HepG2 (cell line): ENCODE measurements around the gene EGR2. TPM values are rescaled to one million over a fixed set of nuclear protein-coding genes. Genes with fewer than 3 reads are reported as not detected.

Experiments used
- ATAC-seq: fragments of 200-7000 bp; cut with Tn5 transposase; 3 replicates; pipeline ENCODE4 v1.9.1; 2020; ENCODE audit warnings: mild to moderate bottlenecking, moderate library complexity
- BruUV-seq: library from RNA; stranded (reverse); fragments of 400-500 nt; replicated peaks from 2 replicates; lab custom pipeline; 2021; lab: Mats Ljungman, UMichigan
- CTCF ChIA-PET: fragments of 300-600 bp; formaldehyde crosslinking; extraction: SDS; loops from one replicate; lab custom pipeline; 2021; ENCODE audit warnings: low total read pairs, inconsistent platforms, low intra/inter-chr PET ratio; lab: Yijun Ruan, JAX
- POLR2A ChIA-PET: fragments of 350-600 bp; sonication (Branson Sonifier 250); formaldehyde crosslinking; loops from one replicate; lab custom pipeline; 2020; ENCODE audit warnings: antibody characterized with exemption, inconsistent platforms; lab: Yijun Ruan, JAX
- DNase-seq: peaks from one replicate; pipeline ENCODE4 v3.0.0-alpha.2; 2015; ENCODE audit warnings: low spot score
- FAIRE-seq: peaks from 3 replicates; lab custom pipeline; 2011; peaks lifted over from hg19 to GRCh38; lab: Jason Lieb, UNC
- H2AFZ ChIP-seq: one replicate; pipeline ENCODE4 v1.6.1; 2011; ENCODE audit warnings: low read length, inconsistent platforms
- H3K27ac ChIP-seq: fragments of 300-600 bp; 3 replicates; pipeline ENCODE4 v1.8.0; 2011; ENCODE audit warnings: mixed run types, mild to moderate bottlenecking, mixed read lengths, low read length, inconsistent platforms; ENCODE audit not compliant: insufficient read depth; ENCODE audit errors: extremely low read length
- H3K27me3 ChIP-seq, 2 experiments: fragments of 200-600 bp in 1 of 2; 2 replicates in 1 of 2; 3 replicates in 1 of 2; pipeline versions ENCODE4 v1.6.0 to v1.8.0; 2011; ENCODE audit warnings: low read length in 2 of 2, mild to moderate bottlenecking in 2 of 2, moderate library complexity in 2 of 2, inconsistent platforms in 1 of 2; ENCODE audit not compliant: insufficient read depth in 2 of 2, control insufficient read depth in 1 of 2
- H3K36me3 ChIP-seq, 2 experiments: fragments of 200-600 bp in 1 of 2; replicated peaks in 1 of 2; 2 replicates in 1 of 2; 3 replicates in 1 of 2; pipeline versions ENCODE4 v1.5.1 to v1.8.0; 2011; ENCODE audit warnings: low read length in 2 of 2, inconsistent platforms in 1 of 2; ENCODE audit not compliant: insufficient read depth in 2 of 2, control insufficient read depth in 1 of 2
- H3K4me1 ChIP-seq: 2 replicates; pipeline ENCODE4 v1.5.1; 2012; ENCODE audit warnings: low read length, inconsistent platforms; ENCODE audit not compliant: insufficient read depth
- H3K4me2 ChIP-seq: 2 replicates; pipeline ENCODE4 v1.6.0; 2011; ENCODE audit warnings: low read depth, low read length, inconsistent platforms
- H3K4me3 ChIP-seq, 3 experiments: fragments of 200-600 bp in 1 of 3; sonication (generic), shearing (Covaris generic) in 1 of 3; replicated peaks in 1 of 3; 2 replicates each; pipeline ENCODE4 v1.5.1; 2011 to 2016; ENCODE audit warnings: low read length in 3 of 3, inconsistent platforms in 2 of 3, low read depth in 2 of 3, mild to moderate bottlenecking in 2 of 3, control low read depth in 1 of 3, mixed read lengths in 1 of 3; ENCODE audit not compliant: insufficient read depth in 1 of 3
- H3K79me2 ChIP-seq: one replicate; pipeline ENCODE4 v1.6.1; 2011; ENCODE audit warnings: low read length, inconsistent platforms; ENCODE audit not compliant: insufficient read depth
- H3K9ac ChIP-seq: 2 replicates; pipeline ENCODE4 v1.6.0; 2011; ENCODE audit warnings: mild to moderate bottlenecking, low read depth, low read length, inconsistent platforms; ENCODE audit not compliant: insufficient read depth
- H3K9me3 ChIP-seq: 2 replicates; pipeline ENCODE4 v1.5.1; 2012; ENCODE audit warnings: mild to moderate bottlenecking, low read length
- H4K20me1 ChIP-seq: 2 replicates; pipeline ENCODE4 v1.6.0; 2011; ENCODE audit warnings: inconsistent platforms, mild to moderate bottlenecking, low read length, moderate library complexity; ENCODE audit not compliant: insufficient read depth
- FOXK2 ChIP-seq: fragments of 450-650 bp; IDR thresholded peaks from 2 replicates; pipeline ENCODE4 v1.6.1; 2016
- KDM5A ChIP-seq: fragments of 200-600 bp; sonication (generic); IDR thresholded peaks from 2 replicates; pipeline ENCODE4 v1.7.0; 2018; ENCODE audit warnings: antibody characterized with exemption, mild to moderate bottlenecking, low read length, borderline replicate concordance
- SOX13 ChIP-seq, 3 experiments: fragments of 450-650 bp in 1 of 3; sonication (generic) in 1 of 3; formaldehyde crosslinking in 1 of 3; IDR thresholded peaks in 2 of 3; conservative IDR thresholded peaks in 1 of 3; 2 replicates each; pipeline versions ENCODE4 v1.5.0 to v1.6.1; 2016 to 2020; ENCODE audit warnings: antibody characterized with exemption in 1 of 3, mild to moderate bottlenecking in 1 of 3, missing compliant biosample characterization in 1 of 3, missing genetic modification reagents in 1 of 3, moderate library complexity in 1 of 3
- SP4 ChIP-seq: sonication (generic); formaldehyde crosslinking; IDR thresholded peaks from 2 replicates; pipeline ENCODE4 v1.8.1; 2023; ENCODE audit warnings: mild to moderate bottlenecking, missing genetic modification reagents
- SYNCRIP ChIP-seq: fragments of 200-400 bp; formaldehyde crosslinking; IDR thresholded peaks from 2 replicates; pipeline ENCODE4 v1.6.1; 2018; ENCODE audit warnings: mild to moderate bottlenecking, low read depth, low read length; ENCODE audit not compliant: insufficient read depth
- THAP11 ChIP-seq: IDR thresholded peaks from 2 replicates; pipeline ENCODE4 v1.6.1; 2016; ENCODE audit warnings: missing biosample characterization, missing genetic modification reagents
- ZFP90 ChIP-seq: sonication (generic); formaldehyde crosslinking; IDR thresholded peaks from 2 replicates; pipeline ENCODE4 v1.8.0; 2022; ENCODE audit warnings: missing genetic modification reagents, mild to moderate bottlenecking, inconsistent platforms, borderline replicate concordance
- ZNF121 ChIP-seq: sonication (generic); formaldehyde crosslinking; IDR thresholded peaks from 2 replicates; pipeline ENCODE4 v1.5.0; 2020; ENCODE audit warnings: mild to moderate bottlenecking, missing genetic modification reagents
- ZNF34 ChIP-seq: sonication (generic); formaldehyde crosslinking; IDR thresholded peaks from 2 replicates; pipeline ENCODE4 v1.4.0; 2020; ENCODE audit warnings: mild to moderate bottlenecking, missing genetic modification reagents, borderline replicate concordance
- ZNF512B ChIP-seq: sonication (generic); formaldehyde crosslinking; IDR thresholded peaks from 2 replicates; pipeline ENCODE4 v1.5.1; 2020; ENCODE audit warnings: missing genetic modification reagents, mild to moderate bottlenecking, borderline replicate concordance
- ZNF572 ChIP-seq: sonication (generic); formaldehyde crosslinking; IDR thresholded peaks from 2 replicates; pipeline ENCODE4 v1.5.1; 2020; ENCODE audit warnings: mild to moderate bottlenecking, missing genetic modification reagents
- WGBS: methylation state at CpG from one replicate; pipeline ENCODE4 v1.1.6; 2017; ENCODE audit warnings: low lambda C conversion rate; 5-methylcytosine and 5-hydroxymethylcytosine counted together
- in situ Hi-C: cut with HindIII; loops from 2 replicates; pipeline ENCODE4 v1.10.0; 2017; ENCODE audit warnings: low pct_unique_long_range_greater_than_20kb; ENCODE audit not compliant: extremely low pct_ligation_motif_present
- intact Hi-C: fragments of 100-400 bp; cut with micrococcal nuclease; formaldehyde crosslinking; loops from one replicate; pipeline ENCODE4 v1.10.0; 2022; ENCODE audit not compliant: unreplicated experiment
- polyA plus RNA-seq, 8 experiments: library from polyadenylated mRNA; depleted of rRNA in 3 of 8; stranded (reverse) in 7 of 8; unstranded in 1 of 8; fragments of >200 nt; fragmentation: Illumina TruSeq in 4 of 8; extraction: Trizol in 4 of 8; gene quantifications; 2 replicates each; pipeline versions ENCODE4 v1.2.1 to v1.2.3, GENCODE V29; 2011 to 2016; ENCODE audit warnings: low read depth in 4 of 8, missing spikeins in 1 of 8, mixed read lengths in 1 of 8; ENCODE audit not compliant: insufficient read depth in 1 of 8
- total RNA-seq, 5 experiments: library from RNA; depleted of rRNA; stranded (reverse); fragments of >200 nt; fragmentation: Illumina TruSeq; extraction: Trizol; gene quantifications; 2 replicates each; pipeline ENCODE4 v1.2.3, GENCODE V29; 2016; ENCODE audit warnings: low read depth in 1 of 5
- TF ChIP-seq, protein P1 (sequence below): fragments of 450-650 bp; IDR thresholded peaks from 2 replicates; pipeline ENCODE4 v1.6.1; 2017; ENCODE audit warnings: mild to moderate bottlenecking

Gene EGR2
- total and polyA plus RNA-seq, 2 of the 13 experiments (the other 11 are each of a cell fraction or from before 2014, with no cell fraction given), result 0.11 to 0.15 TPM

- Histone ChIP-seq H3K27ac (no peak overlapping the region), H3K36me3 (no peaks in the 10 kb centered on the region), H3K9ac (no peak overlapping the region), H3K79me2 (peaks cover 18% of the 10 kb centered on the region), H3K4me1 (peaks cover 17% of the 10 kb centered on the region), H4K20me1 (peaks cover 13% of the 10 kb centered on the region), H3K4me3 (no peak overlapping the region)
- CTCF ChIA-PET, result no interaction called here
- 48% methylated on average over 3 of the region's 3 CpGs for WGBS
- in situ Hi-C loops, result loop anchor here (10.0 to 25.0 kb wide), 2 partner anchors 333 to 540 kb away; partner anchors contain the start of genes NRBF2 and RTKN2
- intact Hi-C loops, result loop anchor here (10.0 kb wide), 1 partner anchor 537 kb away; the partner anchor contains the start of gene RTKN2
- no peak for DNase-seq
- TF ChIP-seq SOX13 (IDR thresholded peaks at IDR 0.05) (no peak), SOX13 (CRISPR knock-in tag; conservative IDR thresholded peaks at IDR 0.05 in 1 of 2, IDR thresholded peaks at IDR 0.05 in 1 of 2) (no peak), SYNCRIP (no peak), ZNF512B (CRISPR knock-in tag) (no peak), FOXK2 (no peak), ZNF121 (CRISPR knock-in tag) (no peak), ZNF34 (CRISPR knock-in tag) (no peak), THAP11 (CRISPR knock-in tag) (no peak), KDM5A (no peak), ZNF572 (CRISPR knock-in tag) (no peak), ZFP90 (CRISPR knock-in tag) (no peak), SP4 (CRISPR knock-in tag) (no peak)
- TF ChIP-seq, protein P1, sequence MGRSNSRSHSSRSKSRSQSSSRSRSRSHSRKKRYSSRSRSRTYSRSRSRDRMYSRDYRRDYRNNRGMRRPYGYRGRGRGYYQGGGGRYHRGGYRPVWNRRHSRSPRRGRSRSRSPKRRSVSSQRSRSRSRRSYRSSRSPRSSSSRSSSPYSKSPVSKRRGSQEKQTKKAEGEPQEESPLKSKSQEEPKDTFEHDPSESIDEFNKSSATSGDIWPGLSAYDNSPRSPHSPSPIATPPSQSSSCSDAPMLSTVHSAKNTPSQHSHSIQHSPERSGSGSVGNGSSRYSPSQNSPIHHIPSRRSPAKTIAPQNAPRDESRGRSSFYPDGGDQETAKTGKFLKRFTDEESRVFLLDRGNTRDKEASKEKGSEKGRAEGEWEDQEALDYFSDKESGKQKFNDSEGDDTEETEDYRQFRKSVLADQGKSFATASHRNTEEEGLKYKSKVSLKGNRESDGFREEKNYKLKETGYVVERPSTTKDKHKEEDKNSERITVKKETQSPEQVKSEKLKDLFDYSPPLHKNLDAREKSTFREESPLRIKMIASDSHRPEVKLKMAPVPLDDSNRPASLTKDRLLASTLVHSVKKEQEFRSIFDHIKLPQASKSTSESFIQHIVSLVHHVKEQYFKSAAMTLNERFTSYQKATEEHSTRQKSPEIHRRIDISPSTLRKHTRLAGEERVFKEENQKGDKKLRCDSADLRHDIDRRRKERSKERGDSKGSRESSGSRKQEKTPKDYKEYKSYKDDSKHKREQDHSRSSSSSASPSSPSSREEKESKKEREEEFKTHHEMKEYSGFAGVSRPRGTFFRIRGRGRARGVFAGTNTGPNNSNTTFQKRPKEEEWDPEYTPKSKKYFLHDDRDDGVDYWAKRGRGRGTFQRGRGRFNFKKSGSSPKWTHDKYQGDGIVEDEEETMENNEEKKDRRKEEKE, result no peak
- TF ChIP-seq, all 625 proteins: peak for 0
- Histone ChIP-seq H3K9me3 (no peaks in the 10 kb centered on the region), H2AFZ (no peak overlapping the region), H3K27me3 (no peaks in the 10 kb centered on the region), H3K4me2 (no peak overlapping the region)
- no TSS peak for BruUV-seq
- POLR2A ChIA-PET, result no interaction called here
- FAIRE-seq (no peak), ATAC-seq (no peak)
These were observed 14.3 kb downstream of the EGR2 start for GRCh38 chr10:62801871-62802270.
